PFSK-1 (cell line): ENCODE measurements around the gene LAD1.

Experiments used
- FOXP2 ChIP-seq: optimal IDR thresholded peaks from 2 replicates; pipeline ENCODE3; 2011; ENCODE audit warnings: borderline replicate concordance, control low read depth, inconsistent platforms; ENCODE audit not compliant: insufficient read depth; ENCODE audit errors: extremely low read length, extremely low read depth
- POLR2AphosphoS5 ChIP-seq: IDR thresholded peaks from 2 replicates; pipeline ENCODE4 v1.6.1; 2012; ENCODE audit warnings: low read depth, mild to moderate bottlenecking, control low read depth, low read length, moderate library complexity
- REST ChIP-seq, 2 experiments: IDR thresholded peaks; 2 replicates each; pipeline versions ENCODE4 v1.6.1 to v1.8.0; 2011 to 2012; ENCODE audit warnings: low read depth in 2 of 2, low read length in 2 of 2, control low read depth in 1 of 2, inconsistent platforms in 1 of 2, mild to moderate bottlenecking in 1 of 2, moderate library complexity in 1 of 2; ENCODE audit not compliant: insufficient read depth in 1 of 2
- SIN3A ChIP-seq: IDR thresholded peaks from 2 replicates; pipeline ENCODE4 v1.6.1; 2012; ENCODE audit warnings: mild to moderate bottlenecking, low read length, moderate library complexity, borderline replicate concordance; ENCODE audit not compliant: insufficient read depth
- TAF1 ChIP-seq: IDR thresholded peaks from 2 replicates; pipeline ENCODE4 v1.6.1; 2012; ENCODE audit warnings: low read length, control low read depth, borderline replicate concordance; ENCODE audit not compliant: insufficient read depth

The LAD1 gene

GRCh38 chr1:201378804-201379203 is 20.3 kb downstream of the LAD1 start:
- no peak for TF ChIP-seq REST (IDR thresholded peaks at IDR 0.05; ENCODE audit: insufficient read depth in 1 of 2, low read depth in 2 of 2, low read length in 2 of 2)
- TF ChIP-seq TAF1 = no peak
- TF ChIP-seq FOXP2 = no peak
- TF ChIP-seq POLR2AphosphoS5 = no peak
- no peak for TF ChIP-seq SIN3A

DNA sequence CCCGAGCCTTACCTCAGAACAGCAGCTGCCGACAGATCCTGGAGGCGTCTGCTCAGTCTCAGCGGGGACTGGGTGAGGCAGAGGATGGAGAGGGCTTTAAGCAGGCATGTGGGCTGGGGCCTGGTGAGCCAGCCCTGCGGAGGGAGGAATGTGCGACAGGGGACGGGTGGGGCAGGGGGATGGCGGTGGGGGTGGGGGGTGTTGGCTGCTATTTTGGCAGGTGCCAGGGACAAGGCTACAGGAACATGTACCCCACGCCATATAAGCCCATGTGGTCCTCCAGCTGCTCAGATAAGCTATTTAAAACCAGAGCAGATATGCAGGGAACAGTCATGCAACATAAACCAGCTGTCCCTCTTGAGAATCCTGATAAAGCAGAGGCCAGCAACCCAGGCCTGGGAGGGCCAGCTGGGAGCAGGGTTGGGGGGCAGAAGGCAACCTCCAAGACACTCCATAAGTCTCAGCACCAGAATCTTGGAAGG is 21.5 kb downstream of the LAD1 start, which contains the start of gene TNNT2:
TNNT2 (minus strand) TSS at position 70 of the 482 bp plus-strand sequence. CDS start 4,426 bp downstream, outside the sequence.
- TF ChIP-seq TAF1 (no peak), POLR2AphosphoS5 (no peak), REST (IDR thresholded peaks at IDR 0.05; ENCODE audit: insufficient read depth in 1 of 2, low read depth in 2 of 2, low read length in 2 of 2) (no peak), FOXP2 (no peak), SIN3A (no peak)

- TF ChIP-seq FOXP2 (no peak), POLR2AphosphoS5 (no peak), TAF1 (no peak), SIN3A (no peak), REST (IDR thresholded peaks at IDR 0.05; ENCODE audit: insufficient read depth in 1 of 2, low read depth in 2 of 2, low read length in 2 of 2) (no peak)
These were observed 22.4 kb downstream of the LAD1 start for GRCh38 chr1:201376464-201377374.

- TF ChIP-seq FOXP2 (no peak), SIN3A (no peak), POLR2AphosphoS5 (no peak), REST (IDR thresholded peaks at IDR 0.05; ENCODE audit: insufficient read depth in 1 of 2, low read depth in 2 of 2, low read length in 2 of 2) (no peak), TAF1 (no peak)
These were observed 23.0 kb downstream of the LAD1 start for GRCh38 chr1:201376107-201376463.
